ENCODE results near the gene ABRACL.

Gene ABRACL

DNA sequence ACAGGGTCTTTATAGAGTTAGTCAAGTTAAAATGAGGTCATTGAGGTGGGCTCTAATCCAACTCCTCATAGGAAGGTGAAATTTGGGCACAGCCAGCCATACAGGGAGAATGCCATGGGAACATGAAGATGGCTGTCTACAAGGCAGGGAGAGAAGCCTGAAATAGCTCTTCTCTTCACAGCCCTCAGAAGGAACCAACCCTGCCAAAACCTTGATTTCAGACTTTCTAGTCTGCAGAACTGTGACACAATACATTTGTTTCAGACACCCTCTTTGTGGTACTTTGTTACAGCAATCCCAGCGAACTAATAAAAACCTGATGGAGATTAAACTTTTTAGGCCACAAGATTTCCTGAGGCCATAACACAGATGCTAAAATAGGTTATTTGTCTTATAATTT lies 63.3 kb downstream of the ABRACL start:
- Histone ChIP-seq H3K9me3 (ENCODE audit: control insufficient read depth, low read length) (no peaks in the 10 kb centered on the region), H3K36me3 (ENCODE audit: control insufficient read depth, insufficient read depth, low read length, severe bottlenecking) (no peaks in the 10 kb centered on the region), H3K27me3 (replicated peaks; ENCODE audit: control insufficient read depth, insufficient read depth, low read length) (no peaks in the 10 kb centered on the region), H3K4me1 (ENCODE audit: control insufficient read depth, insufficient read depth, low read length) (no peaks in the 10 kb centered on the region), H3K9ac (ENCODE audit: low read length) (no peak overlapping the region), H3K4me3 (ENCODE audit: low read length) (no peak overlapping the region)
- peak; percentile 5 for DNase-seq (ENCODE audit: low read depth)
